ENCODE results near the gene ILF2.

DNA sequence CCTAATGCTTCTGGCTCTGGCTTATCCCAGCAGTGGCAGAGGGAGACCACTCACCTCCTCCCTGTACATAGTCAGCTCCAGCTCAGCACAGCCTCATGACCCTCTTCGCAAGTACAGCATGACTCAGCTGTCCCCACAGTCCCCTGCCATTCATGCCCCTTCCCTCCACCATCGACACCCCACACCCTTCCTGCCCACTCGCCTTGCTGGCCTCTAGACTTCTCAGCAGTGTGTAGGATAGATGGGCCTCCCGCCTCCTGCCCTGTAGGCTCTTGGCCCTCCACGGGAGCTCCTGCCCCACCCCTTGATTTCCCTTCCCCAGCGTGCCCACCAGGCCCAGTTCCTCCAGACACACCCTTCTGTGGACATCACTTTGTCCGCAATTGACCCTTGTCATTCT lies 17.5 kb upstream of the ILF2 start:
- TF ChIP-seq, protein P1, sequence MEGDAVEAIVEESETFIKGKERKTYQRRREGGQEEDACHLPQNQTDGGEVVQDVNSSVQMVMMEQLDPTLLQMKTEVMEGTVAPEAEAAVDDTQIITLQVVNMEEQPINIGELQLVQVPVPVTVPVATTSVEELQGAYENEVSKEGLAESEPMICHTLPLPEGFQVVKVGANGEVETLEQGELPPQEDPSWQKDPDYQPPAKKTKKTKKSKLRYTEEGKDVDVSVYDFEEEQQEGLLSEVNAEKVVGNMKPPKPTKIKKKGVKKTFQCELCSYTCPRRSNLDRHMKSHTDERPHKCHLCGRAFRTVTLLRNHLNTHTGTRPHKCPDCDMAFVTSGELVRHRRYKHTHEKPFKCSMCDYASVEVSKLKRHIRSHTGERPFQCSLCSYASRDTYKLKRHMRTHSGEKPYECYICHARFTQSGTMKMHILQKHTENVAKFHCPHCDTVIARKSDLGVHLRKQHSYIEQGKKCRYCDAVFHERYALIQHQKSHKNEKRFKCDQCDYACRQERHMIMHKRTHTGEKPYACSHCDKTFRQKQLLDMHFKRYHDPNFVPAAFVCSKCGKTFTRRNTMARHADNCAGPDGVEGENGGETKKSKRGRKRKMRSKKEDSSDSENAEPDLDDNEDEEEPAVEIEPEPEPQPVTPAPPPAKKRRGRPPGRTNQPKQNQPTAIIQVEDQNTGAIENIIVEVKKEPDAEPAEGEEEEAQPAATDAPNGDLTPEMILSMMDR (IDR thresholded peaks at IDR 0.05) = no peak
- TF ChIP-seq POLR2AphosphoS5 (IDR thresholded peaks at IDR 0.05) (no peak), EP300 (IDR thresholded peaks at IDR 0.05) (no peak)
